Gastrocnemius medialis (tissue), 4 donors: Measurements from ENCODE around the gene ONECUT2.

ENCODE experiments used
- POLR2A ChIP-seq, 2 donors: fragments of 450-650 bp; IDR thresholded peaks; one replicate each; pipeline ENCODE4 v1.6.1; 2017; ENCODE audit warnings: antibody characterized with exemption in 2 of 2, mild to moderate bottlenecking in 2 of 2, moderate library complexity in 2 of 2
- TF ChIP-seq, protein P1 (sequence below), 5 experiments: fragments of 450-650 bp in 3 of 5; fragments of 200-600 bp in 2 of 5; sonication (generic) in 2 of 5; IDR thresholded peaks in 4 of 5; conservative IDR thresholded peaks in 1 of 5; 1 replicate in 4 of 5; 2 replicates in 1 of 5; pipeline ENCODE4 v1.5.1; 2016 to 2019; ENCODE audit warnings: antibody characterized with exemption in 5 of 5, mild to moderate bottlenecking in 3 of 5, moderate library complexity in 3 of 5

DNA sequence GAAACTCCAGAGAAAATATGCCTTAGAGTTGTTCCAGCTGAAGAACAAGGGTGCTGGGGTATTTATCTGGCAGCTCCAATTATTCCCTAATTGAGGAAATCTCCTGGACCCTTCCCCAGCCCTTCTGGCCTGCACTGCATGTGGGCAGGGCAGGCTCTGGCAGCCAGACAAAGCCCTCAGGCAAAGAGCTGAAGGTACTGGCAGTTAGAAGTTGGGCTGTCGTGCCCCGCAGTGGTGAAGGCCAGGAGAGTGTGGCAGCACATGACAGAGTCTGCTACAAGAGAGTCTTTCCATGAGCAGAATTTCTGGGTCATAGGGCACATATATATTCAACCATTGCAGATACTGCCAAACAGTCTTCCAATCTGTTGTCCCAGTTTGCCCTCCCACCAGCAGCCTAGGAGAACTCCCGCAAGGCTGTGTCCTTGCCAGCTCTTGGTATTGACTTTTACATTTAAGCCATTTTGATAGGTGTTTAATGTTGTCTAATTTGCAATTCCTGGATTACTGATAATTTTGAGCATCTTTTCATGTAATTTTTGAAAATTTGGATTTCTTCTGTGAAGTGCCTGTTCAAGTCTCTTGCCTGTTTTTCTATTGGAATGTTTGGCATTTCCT lies 26.6 kb downstream of the ONECUT2 start:
- TF ChIP-seq, protein P1, sequence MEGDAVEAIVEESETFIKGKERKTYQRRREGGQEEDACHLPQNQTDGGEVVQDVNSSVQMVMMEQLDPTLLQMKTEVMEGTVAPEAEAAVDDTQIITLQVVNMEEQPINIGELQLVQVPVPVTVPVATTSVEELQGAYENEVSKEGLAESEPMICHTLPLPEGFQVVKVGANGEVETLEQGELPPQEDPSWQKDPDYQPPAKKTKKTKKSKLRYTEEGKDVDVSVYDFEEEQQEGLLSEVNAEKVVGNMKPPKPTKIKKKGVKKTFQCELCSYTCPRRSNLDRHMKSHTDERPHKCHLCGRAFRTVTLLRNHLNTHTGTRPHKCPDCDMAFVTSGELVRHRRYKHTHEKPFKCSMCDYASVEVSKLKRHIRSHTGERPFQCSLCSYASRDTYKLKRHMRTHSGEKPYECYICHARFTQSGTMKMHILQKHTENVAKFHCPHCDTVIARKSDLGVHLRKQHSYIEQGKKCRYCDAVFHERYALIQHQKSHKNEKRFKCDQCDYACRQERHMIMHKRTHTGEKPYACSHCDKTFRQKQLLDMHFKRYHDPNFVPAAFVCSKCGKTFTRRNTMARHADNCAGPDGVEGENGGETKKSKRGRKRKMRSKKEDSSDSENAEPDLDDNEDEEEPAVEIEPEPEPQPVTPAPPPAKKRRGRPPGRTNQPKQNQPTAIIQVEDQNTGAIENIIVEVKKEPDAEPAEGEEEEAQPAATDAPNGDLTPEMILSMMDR (IDR thresholded peaks at IDR 0.05 in 4 of 5, conservative IDR thresholded peaks at IDR 0.05 in 1 of 5), result no peak
- no peak for TF ChIP-seq POLR2A (IDR thresholded peaks at IDR 0.05)
